Measurements from ENCODE around the gene TANK.
A peak's percentile ranks its signal among the peaks of the same experiment; 100 is the strongest.

GRCh38 chr2:161273038-161273760 is 113.0 kb downstream of the TANK start:
- TF ChIP-seq, protein P1, sequence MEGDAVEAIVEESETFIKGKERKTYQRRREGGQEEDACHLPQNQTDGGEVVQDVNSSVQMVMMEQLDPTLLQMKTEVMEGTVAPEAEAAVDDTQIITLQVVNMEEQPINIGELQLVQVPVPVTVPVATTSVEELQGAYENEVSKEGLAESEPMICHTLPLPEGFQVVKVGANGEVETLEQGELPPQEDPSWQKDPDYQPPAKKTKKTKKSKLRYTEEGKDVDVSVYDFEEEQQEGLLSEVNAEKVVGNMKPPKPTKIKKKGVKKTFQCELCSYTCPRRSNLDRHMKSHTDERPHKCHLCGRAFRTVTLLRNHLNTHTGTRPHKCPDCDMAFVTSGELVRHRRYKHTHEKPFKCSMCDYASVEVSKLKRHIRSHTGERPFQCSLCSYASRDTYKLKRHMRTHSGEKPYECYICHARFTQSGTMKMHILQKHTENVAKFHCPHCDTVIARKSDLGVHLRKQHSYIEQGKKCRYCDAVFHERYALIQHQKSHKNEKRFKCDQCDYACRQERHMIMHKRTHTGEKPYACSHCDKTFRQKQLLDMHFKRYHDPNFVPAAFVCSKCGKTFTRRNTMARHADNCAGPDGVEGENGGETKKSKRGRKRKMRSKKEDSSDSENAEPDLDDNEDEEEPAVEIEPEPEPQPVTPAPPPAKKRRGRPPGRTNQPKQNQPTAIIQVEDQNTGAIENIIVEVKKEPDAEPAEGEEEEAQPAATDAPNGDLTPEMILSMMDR (IDR thresholded peaks at IDR 0.05 in 2 of 3, conservative IDR thresholded peaks at IDR 0.05 in 1 of 3; ENCODE audit: borderline replicate concordance in 1 of 3, insufficient read depth in 1 of 3, low read depth in 2 of 3, low read length in 2 of 3) = peak; percentile 61 to 83 (median 69)
- TF ChIP-seq POLR2A (IDR thresholded peaks at IDR 0.05; ENCODE audit: borderline replicate concordance, extremely low read depth, insufficient read depth, insufficient read length) (no peak), REST (IDR thresholded peaks at IDR 0.05; ENCODE audit: low read depth) (no peak), ZBTB33 (IDR thresholded peaks at IDR 0.05; ENCODE audit: extremely low read depth, insufficient replicate concordance, low read length) (no peak), JUND (IDR thresholded peaks at IDR 0.05) (no peak), POLR2AphosphoS5 (IDR thresholded peaks at IDR 0.05; ENCODE audit: low read depth, low read length) (no peak), EZH2phosphoT487 (IDR thresholded peaks at IDR 0.05; ENCODE audit: borderline replicate concordance) (no peak), SP1 (IDR thresholded peaks at IDR 0.05; ENCODE audit: low read depth) (no peak), EZH2 (IDR thresholded peaks at IDR 0.05) (no peak), CEBPB (IDR thresholded peaks at IDR 0.05; ENCODE audit: low read depth) (no peak), RAD21 (IDR thresholded peaks at IDR 0.05; ENCODE audit: low read depth) (peak; percentile 82)
- TF ChIP-seq, protein P2, sequence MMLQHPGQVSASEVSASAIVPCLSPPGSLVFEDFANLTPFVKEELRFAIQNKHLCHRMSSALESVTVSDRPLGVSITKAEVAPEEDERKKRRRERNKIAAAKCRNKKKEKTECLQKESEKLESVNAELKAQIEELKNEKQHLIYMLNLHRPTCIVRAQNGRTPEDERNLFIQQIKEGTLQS (IDR thresholded peaks at IDR 0.05) = no peak

Measured in HCT116 (cell line).